Karpas-422 (cell line): ENCODE data around the gene FBXO7. TPM values are rescaled to one million over a fixed set of nuclear protein-coding genes. Genes with fewer than 3 reads are reported as not detected.

Source experiments
- DNase-seq: peaks from one replicate; pipeline ENCODE4 v3.0.0-alpha.2; 2015
- H2AFZ ChIP-seq: fragments of 200-600 bp; sonication (generic); 2 replicates; pipeline ENCODE4 v1.6.1; 2014; ENCODE audit warnings: antibody characterized with exemption, low read length, mixed read lengths
- H3K27ac ChIP-seq: fragments of 200-600 bp; sonication (generic); 2 replicates; pipeline ENCODE4 v1.5.1; 2014; ENCODE audit warnings: mild to moderate bottlenecking, low read length, moderate library complexity
- H3K27me3 ChIP-seq: fragments of 200-600 bp; sonication (generic); 2 replicates; pipeline ENCODE4 v1.6.1; 2014; ENCODE audit warnings: low read length, mixed read lengths
- H3K36me3 ChIP-seq: fragments of 200-600 bp; sonication (generic); 2 replicates; pipeline ENCODE4 v1.6.1; 2014; ENCODE audit warnings: low read length, mixed read lengths; ENCODE audit not compliant: insufficient read depth
- H3K4me1 ChIP-seq: fragments of 200-600 bp; sonication (generic); 2 replicates; pipeline ENCODE4 v1.6.1; 2014; ENCODE audit warnings: mild to moderate bottlenecking, low read length, mixed read lengths
- H3K4me2 ChIP-seq: fragments of 200-600 bp; sonication (generic); 2 replicates; pipeline ENCODE4 v1.6.1; 2014; ENCODE audit warnings: low read length, low read depth, mild to moderate bottlenecking; ENCODE audit not compliant: poor library complexity, severe bottlenecking
- H3K4me3 ChIP-seq: fragments of 200-600 bp; sonication (generic); 2 replicates; pipeline ENCODE4 v1.5.1; 2014; ENCODE audit warnings: mild to moderate bottlenecking, antibody characterized with exemption, low read length, mixed read lengths
- H3K79me2 ChIP-seq: fragments of 200-600 bp; sonication (generic); 2 replicates; pipeline ENCODE4 v1.6.1; 2014; ENCODE audit warnings: mild to moderate bottlenecking, low read length, mixed read lengths
- H3K9ac ChIP-seq: fragments of 200-600 bp; sonication (generic); 2 replicates; pipeline ENCODE4 v1.6.0; 2014; ENCODE audit warnings: low read length
- H3K9me2 ChIP-seq: fragments of 200-600 bp; sonication (generic), shearing (Covaris generic); replicated peaks from 2 replicates; pipeline ENCODE4 v1.6.0; 2014; ENCODE audit warnings: mild to moderate bottlenecking, low read length, moderate library complexity; ENCODE audit not compliant: insufficient read depth
- H3K9me3 ChIP-seq: fragments of 300-700, 200-600 bp; sonication (generic); 2 replicates; pipeline ENCODE4 v1.6.1; 2014; ENCODE audit warnings: low read length, mixed read lengths
- H4K20me1 ChIP-seq: fragments of 200-600 bp; sonication (generic); 2 replicates; pipeline ENCODE4 v1.6.1; 2014; ENCODE audit warnings: mild to moderate bottlenecking, antibody characterized with exemption, low read length, low read depth; ENCODE audit not compliant: insufficient read depth
- total RNA-seq: library from RNA; depleted of rRNA; stranded (reverse); fragments of >200 nt; shearing (Covaris generic); gene quantifications from 2 replicates; pipeline ENCODE4 v1.2.3, GENCODE V29; 2014; ENCODE audit warnings: low replicate concordance; rRNA removed

Gene FBXO7
- total RNA-seq: 63.5 and 110 TPM in 2 replicates

GRCh38 chr22:32474635-32475467, at the start of gene FBXO7:
Gene FBXO7, plus strand, starts transcription at chr22:32474811. Its CDS starts 192 bp downstream, at chr22:32475003.
- peaks cover 50% of the 10 kb centered on the region for H3K79me2 ChIP-seq
- H3K9me2 ChIP-seq: no peaks in the 10 kb centered on the region
- peaks cover 27% of the 10 kb centered on the region for H3K4me1 ChIP-seq
- H3K9me3 ChIP-seq: no peaks in the 10 kb centered on the region
- peak within 1 kb of the TSS; percentile 97 for H3K4me3 ChIP-seq
- H3K9ac ChIP-seq: peak within 1 kb of the TSS; percentile 87
- DNase-seq: peak; percentile 94
- H4K20me1 ChIP-seq: peaks cover 15% of the 10 kb centered on the region
- H3K27ac ChIP-seq: peak within 1 kb of the TSS; percentile 77
- no peaks in the 10 kb centered on the region for H3K27me3 ChIP-seq
- H3K36me3 ChIP-seq: no peaks in the 10 kb centered on the region
- peak within 1 kb of the TSS; percentile 90 for H3K4me2 ChIP-seq
- peak within 1 kb of the TSS; percentile 95 for H2AFZ ChIP-seq

GRCh38 chr22:32426881-32427280, 47.7 kb upstream of the FBXO7 start:
- H3K4me1 ChIP-seq: no peaks in the 10 kb centered on the region
- no peaks in the 10 kb centered on the region for H3K27me3 ChIP-seq
- H3K9ac ChIP-seq: no peak overlapping the region
- H4K20me1 ChIP-seq: no peaks in the 10 kb centered on the region
- no peak overlapping the region for H3K4me3 ChIP-seq
- H3K9me3 ChIP-seq: no peaks in the 10 kb centered on the region
- no peak overlapping the region for H3K4me2 ChIP-seq
- no peaks in the 10 kb centered on the region for H3K36me3 ChIP-seq
- no peaks in the 10 kb centered on the region for H3K79me2 ChIP-seq
- H2AFZ ChIP-seq: no peak overlapping the region
- no peak overlapping the region for H3K27ac ChIP-seq
- no peak for DNase-seq
- no peaks in the 10 kb centered on the region for H3K9me2 ChIP-seq

GRCh38 chr22:32430352-32430751, 44.3 kb upstream of the FBXO7 start:
- no peaks in the 10 kb centered on the region for H3K9me2 ChIP-seq
- H3K4me3 ChIP-seq: no peak overlapping the region
- no peak for DNase-seq
- H2AFZ ChIP-seq: no peak overlapping the region
- no peaks in the 10 kb centered on the region for H3K36me3 ChIP-seq
- no peaks in the 10 kb centered on the region for H3K27me3 ChIP-seq
- H3K79me2 ChIP-seq: no peaks in the 10 kb centered on the region
- no peaks in the 10 kb centered on the region for H3K9me3 ChIP-seq
- H4K20me1 ChIP-seq: no peaks in the 10 kb centered on the region
- H3K27ac ChIP-seq: no peak overlapping the region
- H3K4me2 ChIP-seq: no peak overlapping the region
- no peak overlapping the region for H3K9ac ChIP-seq
- no peaks in the 10 kb centered on the region for H3K4me1 ChIP-seq

- Histone ChIP-seq H3K27me3 (no peaks in the 10 kb centered on the region), H3K9ac (no peak overlapping the region), H3K9me3 (no peaks in the 10 kb centered on the region), H3K79me2 (no peaks in the 10 kb centered on the region), H3K4me2 (no peak overlapping the region), H2AFZ (no peak overlapping the region), H3K36me3 (no peaks in the 10 kb centered on the region), H3K9me2 (no peaks in the 10 kb centered on the region), H4K20me1 (no peaks in the 10 kb centered on the region), H3K4me3 (no peak overlapping the region), H3K27ac (no peak overlapping the region), H3K4me1 (no peaks in the 10 kb centered on the region)
- DNase-seq: peak; percentile 68
Measured at GRCh38 chr22:32444068-32444467, 30.5 kb upstream of the FBXO7 start.

- H3K36me3 ChIP-seq: no peaks in the 10 kb centered on the region
- H3K9me3 ChIP-seq: no peaks in the 10 kb centered on the region
- no peaks in the 10 kb centered on the region for H4K20me1 ChIP-seq
- H3K79me2 ChIP-seq: no peaks in the 10 kb centered on the region
- no peak overlapping the region for H3K27ac ChIP-seq
- no peak overlapping the region for H3K9ac ChIP-seq
- no peak overlapping the region for H3K4me3 ChIP-seq
- DNase-seq: no peak
- H3K9me2 ChIP-seq: no peaks in the 10 kb centered on the region
- no peak overlapping the region for H2AFZ ChIP-seq
- no peaks in the 10 kb centered on the region for H3K27me3 ChIP-seq
- no peak overlapping the region for H3K4me2 ChIP-seq
- no peaks in the 10 kb centered on the region for H3K4me1 ChIP-seq
Measured at GRCh38 chr22:32446321-32446720, 28.3 kb upstream of the FBXO7 start.

GRCh38 chr22:32448980-32449379, 25.6 kb upstream of the FBXO7 start:
- Histone ChIP-seq H3K4me2 (no peak overlapping the region), H3K36me3 (no peaks in the 10 kb centered on the region), H3K9ac (no peak overlapping the region), H3K9me3 (no peaks in the 10 kb centered on the region), H3K4me1 (no peaks in the 10 kb centered on the region), H3K79me2 (no peaks in the 10 kb centered on the region), H3K4me3 (no peak overlapping the region), H2AFZ (no peak overlapping the region), H3K27ac (no peak overlapping the region), H4K20me1 (no peaks in the 10 kb centered on the region), H3K27me3 (no peaks in the 10 kb centered on the region), H3K9me2 (no peaks in the 10 kb centered on the region)
- DNase-seq: no peak

- no peak for DNase-seq
- H4K20me1 ChIP-seq: no peaks in the 10 kb centered on the region
- H2AFZ ChIP-seq: no peak overlapping the region
- H3K4me2 ChIP-seq: no peak overlapping the region
- H3K4me3 ChIP-seq: no peak overlapping the region
- H3K36me3 ChIP-seq: no peaks in the 10 kb centered on the region
- H3K9me2 ChIP-seq: no peaks in the 10 kb centered on the region
- no peaks in the 10 kb centered on the region for H3K27me3 ChIP-seq
- H3K79me2 ChIP-seq: no peaks in the 10 kb centered on the region
- H3K27ac ChIP-seq: no peak overlapping the region
- no peaks in the 10 kb centered on the region for H3K9me3 ChIP-seq
- H3K9ac ChIP-seq: no peak overlapping the region
- peaks cover 6% of the 10 kb centered on the region; the same call in 1 of the 2 replicates for H3K4me1 ChIP-seq
Measured at GRCh38 chr22:32457031-32457430, 17.6 kb upstream of the FBXO7 start.

- Histone ChIP-seq H3K27me3 (no peaks in the 10 kb centered on the region), H3K9ac (no peak overlapping the region), H3K27ac (no peak overlapping the region), H3K4me3 (no peak overlapping the region), H3K79me2 (no peaks in the 10 kb centered on the region), H4K20me1 (no peaks in the 10 kb centered on the region), H3K4me2 (no peak overlapping the region), H3K9me2 (no peaks in the 10 kb centered on the region), H3K36me3 (no peaks in the 10 kb centered on the region), H2AFZ (no peak overlapping the region), H3K9me3 (no peaks in the 10 kb centered on the region), H3K4me1 (peaks cover 6% of the 10 kb centered on the region; the same call in 1 of the 2 replicates)
- no peak for DNase-seq
Measured at GRCh38 chr22:32462452-32462851, 12.2 kb upstream of the FBXO7 start.
